Hindlimb muscle (tissue), 1 donor: Measurements from ENCODE around the gene NKX3-2. TPM values are rescaled to one million over a fixed set of nuclear protein-coding genes. Genes with fewer than 3 reads are reported as not detected.
"Not testable (repeated sequence)": the region's sequence is repeated elsewhere in the genome, so short reads cannot be mapped to it uniquely, and the experiment has no call there.

Experiments used
- DNase-seq: peaks from one replicate; pipeline ENCODE4 v3.0.0-alpha.2; 2013
- polyA plus RNA-seq: library from polyadenylated mRNA; unstranded; fragments of 120-200 nt; gene quantifications from one replicate; pipeline ENCODE4 v1.2.1, GENCODE V29; 2013; ENCODE audit not compliant: insufficient read length

Gene NKX3-2
- 0.06 TPM for polyA plus RNA-seq

- DNase-seq: no peak
These were observed at the start of gene NKX3-2 for GRCh38 chr4:13543839-13544605. Gene NKX3-2 (minus strand): TSS chr4:13544508. CDS start chr4:13544414, 94 bp downstream.

GRCh38 chr4:13592220-13592619 is 47.9 kb upstream of the NKX3-2 start:
- DNase-seq: no peak

- no peak for DNase-seq
These were observed 46.5 kb upstream of the NKX3-2 start for GRCh38 chr4:13590766-13591165.

- DNase-seq: no peak
These were observed 44.6 kb upstream of the NKX3-2 start for GRCh38 chr4:13588954-13589353.

- no peak for DNase-seq
These were observed 40.2 kb upstream of the NKX3-2 start for GRCh38 chr4:13584481-13584880.

- no peak for DNase-seq
These were observed 35.7 kb upstream of the NKX3-2 start for GRCh38 chr4:13580036-13580435.

- no peak for DNase-seq
These were observed 33.4 kb upstream of the NKX3-2 start for GRCh38 chr4:13577660-13578059.

GRCh38 chr4:13570916-13571315 is 26.6 kb upstream of the NKX3-2 start:
- DNase-seq: no peak

- no peak for DNase-seq
These were observed 22.8 kb upstream of the NKX3-2 start for GRCh38 chr4:13567125-13567524.

- DNase-seq: no peak
These were observed 18.6 kb upstream of the NKX3-2 start for GRCh38 chr4:13562876-13563275.

GRCh38 chr4:13561673-13562072 is 17.4 kb upstream of the NKX3-2 start:
- no peak for DNase-seq

GRCh38 chr4:13560111-13560510 is 15.8 kb upstream of the NKX3-2 start:
- DNase-seq: not testable (repeated sequence)

GRCh38 chr4:13559413-13559812 is 15.1 kb upstream of the NKX3-2 start:
- DNase-seq: no peak

GRCh38 chr4:13558881-13559280 is 14.6 kb upstream of the NKX3-2 start:
- no peak for DNase-seq

- no peak for DNase-seq
These were observed 11.0 kb upstream of the NKX3-2 start for GRCh38 chr4:13555325-13555724.

- no peak for DNase-seq
These were observed 8.8 kb upstream of the NKX3-2 start for GRCh38 chr4:13553081-13553480.

- DNase-seq: peak; percentile 76
These were observed 4.8 kb upstream of the NKX3-2 start for GRCh38 chr4:13548984-13549546.

GRCh38 chr4:13548059-13548983 is 4.0 kb upstream of the NKX3-2 start:
- DNase-seq: no peak

- no peak for DNase-seq
These were observed 3.3 kb upstream of the NKX3-2 start for GRCh38 chr4:13547485-13548041.

GRCh38 chr4:13546941-13547484 is 2.7 kb upstream of the NKX3-2 start:
- DNase-seq: no peak

- no peak for DNase-seq
These were observed 2.0 kb upstream of the NKX3-2 start for GRCh38 chr4:13546142-13546940.

- no peak for DNase-seq
These were observed 1.1 kb upstream of the NKX3-2 start for GRCh38 chr4:13545394-13545808.
